ENCODE data around the gene SLC48A1.

The SLC48A1 gene

GRCh38 chr12:47755655-47756562, 17.1 kb upstream of the SLC48A1 start:
- DNase-seq (ENCODE audit: low spot score in 2 of 2), result no peak
- H3K27me3 Mint-ChIP-seq, result no peaks in the 10 kb centered on the region
- peak; percentile 29 for ATAC-seq (replicated peaks; ENCODE audit: extremely low read depth, poor library complexity, severe bottlenecking)
- H3K4me1 Mint-ChIP-seq, result peaks cover 24% of the 10 kb centered on the region
- H3K27ac Mint-ChIP-seq (ENCODE audit: low read depth), result no peak overlapping the region
- peaks cover 2% of the 10 kb centered on the region for H3K36me3 Mint-ChIP-seq (ENCODE audit: insufficient read depth)
- peak overlapping the region; percentile 1 for H3K4me3 Mint-ChIP-seq
- H3K9me3 Mint-ChIP-seq, result no peaks in the 10 kb centered on the region

- H3K27ac Mint-ChIP-seq (ENCODE audit: low read depth), result no peak overlapping the region
These were observed 15.6 kb upstream of the SLC48A1 start for GRCh38 chr12:47757364-47757839.

GRCh38 chr12:47757840-47758583, 15.0 kb upstream of the SLC48A1 start:
- peaks cover 24% of the 10 kb centered on the region for H3K4me1 Mint-ChIP-seq
- no peak overlapping the region for H3K27ac Mint-ChIP-seq (ENCODE audit: low read depth)
- ATAC-seq (replicated peaks; ENCODE audit: extremely low read depth, poor library complexity, severe bottlenecking), result no peak
- no peaks in the 10 kb centered on the region for H3K9me3 Mint-ChIP-seq
- peaks cover 2% of the 10 kb centered on the region for H3K36me3 Mint-ChIP-seq (ENCODE audit: insufficient read depth)
- peak overlapping the region; percentile 70 for H3K4me3 Mint-ChIP-seq
- no peak for DNase-seq (ENCODE audit: low spot score in 2 of 2)
- no peaks in the 10 kb centered on the region for H3K27me3 Mint-ChIP-seq

More at GRCh38 chr12:47757364-47757839, 15.6 kb upstream of the SLC48A1 start:
- DNase-seq (ENCODE audit: low spot score in 2 of 2) (no peak), ATAC-seq (replicated peaks; ENCODE audit: extremely low read depth, poor library complexity, severe bottlenecking) (no peak)
- H3K9me3 Mint-ChIP-seq, result no peaks in the 10 kb centered on the region
- no peak overlapping the region for H3K4me3 Mint-ChIP-seq
- peaks cover 2% of the 10 kb centered on the region for H3K36me3 Mint-ChIP-seq (ENCODE audit: insufficient read depth)
- no peaks in the 10 kb centered on the region for H3K27me3 Mint-ChIP-seq
- H3K4me1 Mint-ChIP-seq, result peaks cover 24% of the 10 kb centered on the region

DNA sequence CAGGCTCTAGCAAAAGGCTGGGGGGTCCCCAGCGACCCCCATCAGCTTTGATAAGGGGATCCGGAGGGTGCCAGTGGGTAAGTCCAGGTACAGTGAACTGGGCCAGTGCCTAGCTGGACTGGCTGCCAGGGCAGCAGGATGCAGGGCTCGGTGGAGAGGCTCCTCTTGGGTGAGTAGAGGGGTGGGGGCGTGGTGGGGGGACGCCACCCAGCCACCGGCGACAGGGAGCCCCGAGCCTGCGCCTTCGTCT, 14.5 kb upstream of the SLC48A1 start:
- no peak overlapping the region for H3K27ac Mint-ChIP-seq (ENCODE audit: low read depth)
- ATAC-seq (replicated peaks; ENCODE audit: extremely low read depth, poor library complexity, severe bottlenecking), result no peak
- no peak for DNase-seq (ENCODE audit: low spot score in 2 of 2)
- H3K27me3 Mint-ChIP-seq, result no peaks in the 10 kb centered on the region
- peaks cover 3% of the 10 kb centered on the region for H3K36me3 Mint-ChIP-seq (ENCODE audit: insufficient read depth)
- H3K4me3 Mint-ChIP-seq, result peak overlapping the region; percentile 70
- H3K9me3 Mint-ChIP-seq, result no peaks in the 10 kb centered on the region
- peaks cover 19% of the 10 kb centered on the region for H3K4me1 Mint-ChIP-seq

GRCh38 chr12:47758834-47759690, 14.0 kb upstream of the SLC48A1 start, which contains the start of gene RAPGEF3:
TSS of gene RAPGEF3 (minus strand) at chr12:47758880. CDS start at chr12:47758556, 324 bp downstream.
- Mint-ChIP-seq H3K4me1 (peaks cover 19% of the 10 kb centered on the region), H3K27ac (ENCODE audit: low read depth) (no peak within 1 kb of the TSS), H3K27me3 (no peaks in the 10 kb centered on the region), H3K9me3 (no peaks in the 10 kb centered on the region), H3K36me3 (ENCODE audit: insufficient read depth) (peaks cover 6% of the 10 kb centered on the region), H3K4me3 (peak within 1 kb of the TSS; percentile 70)
- ATAC-seq (replicated peaks; ENCODE audit: extremely low read depth, poor library complexity, severe bottlenecking) (peak; percentile 60), DNase-seq (ENCODE audit: low spot score in 2 of 2) (peak in 1 of 2 donors; percentile 24)

DNA sequence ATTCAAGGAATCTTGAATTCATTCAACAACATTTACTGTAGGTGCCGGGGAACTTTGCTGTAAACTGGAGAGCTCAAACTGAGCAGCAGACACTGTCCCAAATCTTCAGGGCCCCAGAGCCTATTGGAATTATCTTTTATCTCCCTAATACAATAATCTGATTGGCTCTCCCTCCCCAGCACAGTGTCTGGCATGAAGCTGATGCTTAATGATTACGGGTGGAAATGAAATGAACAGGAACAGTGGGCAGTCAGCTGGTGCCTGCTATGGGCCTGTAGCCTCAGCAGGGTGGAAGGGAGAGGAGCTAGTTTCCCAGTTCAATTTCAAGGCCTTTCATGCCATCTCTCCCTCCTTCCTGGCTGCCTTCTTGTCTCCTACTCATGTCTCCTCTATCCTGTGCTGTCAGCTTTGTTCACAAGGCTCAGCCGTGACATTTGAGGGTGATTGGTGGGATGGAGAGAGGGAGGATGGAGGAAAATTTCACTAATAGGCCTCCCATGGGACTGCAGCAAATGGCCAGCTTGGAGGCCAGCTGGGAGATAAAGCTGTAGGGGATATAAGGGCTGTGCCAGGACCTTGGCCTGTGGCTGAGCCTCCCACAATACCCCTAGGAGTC, 10.1 kb upstream of the SLC48A1 start:
- Mint-ChIP-seq H3K36me3 (ENCODE audit: insufficient read depth) (peaks cover 8% of the 10 kb centered on the region), H3K4me1 (peaks cover 12% of the 10 kb centered on the region), H3K27ac (ENCODE audit: low read depth) (no peak overlapping the region), H3K9me3 (no peaks in the 10 kb centered on the region), H3K27me3 (no peaks in the 10 kb centered on the region), H3K4me3 (no peak overlapping the region)
- ATAC-seq (replicated peaks; ENCODE audit: extremely low read depth, poor library complexity, severe bottlenecking) (no peak), DNase-seq (ENCODE audit: low spot score in 2 of 2) (no peak)

- ATAC-seq (replicated peaks; ENCODE audit: extremely low read depth, poor library complexity, severe bottlenecking) (no peak), DNase-seq (ENCODE audit: low spot score in 2 of 2) (no peak)
- Mint-ChIP-seq H3K4me3 (no peak overlapping the region), H3K27ac (ENCODE audit: low read depth) (no peak overlapping the region), H3K27me3 (no peaks in the 10 kb centered on the region), H3K9me3 (no peaks in the 10 kb centered on the region), H3K4me1 (peaks cover 12% of the 10 kb centered on the region), H3K36me3 (ENCODE audit: insufficient read depth) (peaks cover 8% of the 10 kb centered on the region)
These were observed 9.3 kb upstream of the SLC48A1 start for GRCh38 chr12:47763481-47764346.

DNA sequence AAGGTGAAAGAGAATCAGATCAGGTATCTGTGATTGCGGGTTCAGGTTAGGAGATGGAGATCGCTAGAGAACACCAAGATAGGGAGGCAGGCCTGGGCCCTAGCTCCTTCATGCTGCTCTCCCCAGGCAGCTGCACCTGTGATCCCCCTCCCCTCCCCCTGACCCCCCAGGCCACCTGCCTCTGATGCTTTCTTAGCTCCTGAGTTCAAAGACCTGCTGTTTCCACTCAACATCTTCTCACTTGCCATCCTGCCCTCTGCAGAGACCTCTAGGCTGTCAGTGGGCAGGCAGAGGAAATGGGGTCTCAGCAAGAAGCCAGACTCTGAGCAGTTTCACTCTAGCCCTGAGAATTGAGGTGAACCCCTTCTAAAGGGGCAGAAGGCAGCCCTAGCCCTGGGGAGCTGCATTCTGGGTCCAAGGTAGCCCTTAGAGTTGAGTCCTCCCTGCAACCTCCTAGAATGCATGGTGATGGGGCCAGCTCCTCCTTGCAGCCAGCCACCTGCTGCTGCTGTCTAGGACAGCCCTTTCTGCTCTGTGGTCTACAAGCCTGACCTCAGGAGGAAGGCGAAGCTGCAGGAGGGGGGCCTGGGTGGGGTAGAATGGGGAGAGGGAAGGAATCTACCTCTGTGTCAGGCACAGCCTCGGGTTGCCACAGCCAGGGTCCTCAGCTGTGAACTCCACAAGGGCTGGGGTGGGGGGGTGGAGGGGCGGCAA, 6.4 kb upstream of the SLC48A1 start:
- H3K9me3 Mint-ChIP-seq, result no peaks in the 10 kb centered on the region
- no peaks in the 10 kb centered on the region for H3K27me3 Mint-ChIP-seq
- peaks cover 5% of the 10 kb centered on the region for H3K36me3 Mint-ChIP-seq (ENCODE audit: insufficient read depth)
- DNase-seq (ENCODE audit: low spot score in 2 of 2) (no peak), ATAC-seq (replicated peaks; ENCODE audit: extremely low read depth, poor library complexity, severe bottlenecking) (peak; percentile 77)
- H3K4me1 Mint-ChIP-seq, result peaks cover 12% of the 10 kb centered on the region
- H3K27ac Mint-ChIP-seq (ENCODE audit: low read depth), result no peak overlapping the region
- no peak overlapping the region for H3K4me3 Mint-ChIP-seq

- H3K36me3 Mint-ChIP-seq (ENCODE audit: insufficient read depth), result peaks cover 5% of the 10 kb centered on the region
- H3K4me1 Mint-ChIP-seq, result peaks cover 13% of the 10 kb centered on the region
- H3K27me3 Mint-ChIP-seq, result no peaks in the 10 kb centered on the region
- no peak overlapping the region for H3K4me3 Mint-ChIP-seq
- DNase-seq (ENCODE audit: low spot score in 2 of 2) (peak; percentile 49 to 54), ATAC-seq (replicated peaks; ENCODE audit: extremely low read depth, poor library complexity, severe bottlenecking) (peak; percentile 73)
- H3K9me3 Mint-ChIP-seq, result no peaks in the 10 kb centered on the region
- H3K27ac Mint-ChIP-seq (ENCODE audit: low read depth), result no peak overlapping the region
These were observed 5.8 kb upstream of the SLC48A1 start for GRCh38 chr12:47767216-47767724.

GRCh38 chr12:47768323-47768811, 4.7 kb upstream of the SLC48A1 start:
- no peak overlapping the region for H3K27ac Mint-ChIP-seq (ENCODE audit: low read depth)
- no peaks in the 10 kb centered on the region for H3K27me3 Mint-ChIP-seq
- ATAC-seq (replicated peaks; ENCODE audit: extremely low read depth, poor library complexity, severe bottlenecking) (no peak), DNase-seq (ENCODE audit: low spot score in 2 of 2) (no peak)
- H3K36me3 Mint-ChIP-seq (ENCODE audit: insufficient read depth), result peaks cover 7% of the 10 kb centered on the region
- peaks cover 18% of the 10 kb centered on the region for H3K4me1 Mint-ChIP-seq
- no peak overlapping the region for H3K4me3 Mint-ChIP-seq
- no peaks in the 10 kb centered on the region for H3K9me3 Mint-ChIP-seq
